IMR-90 (cell line): ENCODE measurements around the gene PRMT7. TPM values are rescaled to one million over a fixed set of nuclear protein-coding genes. Genes with fewer than 3 reads are reported as not detected.

ENCODE experiments used
- ATAC-seq: fragments of 200-7000 bp; cut with Tn5 transposase; 2 replicates; pipeline ENCODE4 v1.9.1; 2020; ENCODE audit warnings: low read depth, mild to moderate bottlenecking, moderate library complexity
- BruUV-seq: library from RNA; stranded (reverse); fragments of 400-500 nt; replicated peaks from 2 replicates; lab custom pipeline; 2021; lab: Mats Ljungman, UMichigan
- CTCF ChIA-PET: fragments of 300-600 bp; formaldehyde crosslinking; extraction: SDS; loops from one replicate; lab custom pipeline; 2021; ENCODE audit warnings: antibody characterized with exemption; lab: Yijun Ruan, JAX
- POLR2A ChIA-PET: fragments of 300-600 bp; sonication (Branson Sonifier 250); formaldehyde crosslinking; loops from one replicate; lab custom pipeline; 2022; ENCODE audit warnings: antibody characterized with exemption; ENCODE audit not compliant: unreplicated experiment; lab: Charles Lee
- DNase-seq: peaks from one replicate; pipeline ENCODE4 v3.0.0; 2013
- H2AFZ ChIP-seq: replicated peaks from 2 replicates; pipeline ENCODE3; 2013; ENCODE audit warnings: low read length, mild to moderate bottlenecking; ENCODE audit not compliant: poor library complexity
- H2AK5ac ChIP-seq: 2 replicates; pipeline ENCODE4 v1.6.1; 2013; ENCODE audit warnings: low read depth, low read length, inconsistent platforms
- H2AK9ac ChIP-seq: replicated peaks from 2 replicates; pipeline ENCODE3; 2013; ENCODE audit warnings: mild to moderate bottlenecking, low read depth, low read length, moderate library complexity; ENCODE audit not compliant: poor library complexity
- H2BK120ac ChIP-seq: 2 replicates; pipeline ENCODE4 v1.6.1; 2013; ENCODE audit warnings: low read depth, low read length, inconsistent platforms
- H2BK15ac ChIP-seq: 3 replicates; pipeline ENCODE4 v1.6.1; 2013; ENCODE audit warnings: low read depth, low read length, inconsistent platforms
- H2BK20ac ChIP-seq: 2 replicates; pipeline ENCODE4 v1.6.1; 2013; ENCODE audit warnings: low read depth, mild to moderate bottlenecking, inconsistent platforms, low read length, moderate library complexity
- H2BK5ac ChIP-seq: 2 replicates; pipeline ENCODE4 v1.6.1; 2013; ENCODE audit warnings: mild to moderate bottlenecking, low read depth, low read length, inconsistent platforms; ENCODE audit not compliant: poor library complexity, severe bottlenecking
- H3K14ac ChIP-seq: replicated peaks from 2 replicates; pipeline ENCODE4 v1.6.1; 2013; ENCODE audit warnings: low read depth, low read length, inconsistent platforms
- H3K18ac ChIP-seq: 2 replicates; pipeline ENCODE4 v1.6.1; 2013; ENCODE audit warnings: low read depth, low read length, control low read depth
- H3K23ac ChIP-seq: 2 replicates; pipeline ENCODE4 v1.6.1; 2013; ENCODE audit warnings: low read depth, low read length, inconsistent platforms
- H3K27ac ChIP-seq: 2 replicates; pipeline ENCODE4 v1.5.1; 2013; ENCODE audit warnings: mild to moderate bottlenecking, control low read depth, low read length; ENCODE audit not compliant: insufficient read depth
- H3K27me3 ChIP-seq: 2 replicates; pipeline ENCODE4 v1.6.1; 2013; ENCODE audit warnings: low read length; ENCODE audit not compliant: control insufficient read depth, insufficient read depth
- H3K36me3 ChIP-seq: 2 replicates; pipeline ENCODE4 v1.6.1; 2013; ENCODE audit warnings: low read length, mixed read lengths; ENCODE audit not compliant: control insufficient read depth, insufficient read depth
- H3K4ac ChIP-seq: 2 replicates; pipeline ENCODE4 v1.6.1; 2013; ENCODE audit warnings: low read depth, low read length, inconsistent platforms
- H3K4me1 ChIP-seq: 2 replicates; pipeline ENCODE4 v1.6.1; 2013; ENCODE audit warnings: low read length, mixed read lengths; ENCODE audit not compliant: control insufficient read depth, insufficient read depth
- H3K4me2 ChIP-seq: 2 replicates; pipeline ENCODE4 v1.6.1; 2013; ENCODE audit warnings: low read depth, mild to moderate bottlenecking, control low read depth, low read length, moderate library complexity
- H3K4me3 ChIP-seq: 2 replicates; pipeline ENCODE4 v1.5.1; 2013; ENCODE audit warnings: low read depth, mild to moderate bottlenecking, control low read depth, low read length, moderate library complexity; ENCODE audit not compliant: insufficient read depth
- H3K56ac ChIP-seq: 2 replicates; pipeline ENCODE4 v1.6.1; 2013; ENCODE audit warnings: low read length, inconsistent platforms; ENCODE audit not compliant: insufficient read depth; ENCODE audit errors: extremely low read depth
- H3K79me1 ChIP-seq, 2 experiments: 2 replicates each; pipeline ENCODE4 v1.6.1; 2013; ENCODE audit warnings: low read length in 2 of 2, inconsistent platforms in 1 of 2, low read depth in 1 of 2
- H3K9ac ChIP-seq: 2 replicates; pipeline ENCODE4 v1.6.1; 2013; ENCODE audit warnings: low read depth, low read length, control low read depth
- H3K9me1 ChIP-seq: 2 replicates; pipeline ENCODE4 v1.6.1; 2013; ENCODE audit warnings: low read length, inconsistent platforms; ENCODE audit not compliant: insufficient read depth
- H3K9me3 ChIP-seq: 2 replicates; pipeline ENCODE4 v1.6.1; 2013; ENCODE audit warnings: low read length; ENCODE audit not compliant: control insufficient read depth, insufficient read depth
- H4K20me1 ChIP-seq: 2 replicates; pipeline ENCODE4 v1.6.1; 2013; ENCODE audit warnings: low read length, inconsistent platforms; ENCODE audit not compliant: insufficient read depth
- H4K5ac ChIP-seq: 2 replicates; pipeline ENCODE4 v1.6.1; 2013; ENCODE audit warnings: mild to moderate bottlenecking, low read depth, low read length, control low read depth
- H4K8ac ChIP-seq, 2 experiments: 2 replicates each; pipeline ENCODE4 v1.6.1; 2013; ENCODE audit warnings: low read depth in 2 of 2, low read length in 2 of 2, control low read depth in 1 of 2, inconsistent platforms in 1 of 2
- H4K91ac ChIP-seq: 2 replicates; pipeline ENCODE4 v1.6.1; 2013; ENCODE audit warnings: low read depth, low read length, inconsistent platforms; ENCODE audit not compliant: insufficient read depth
- MAFK ChIP-seq: IDR thresholded peaks from 2 replicates; pipeline ENCODE4 v1.6.1; 2012; ENCODE audit warnings: low read depth, low read length, improper control_type of control experiment
- POLR2A ChIP-seq: IDR thresholded peaks from 2 replicates; pipeline ENCODE4 v1.6.1; 2012; ENCODE audit warnings: mild to moderate bottlenecking, low read depth, low read length
- RAD21 ChIP-seq: IDR thresholded peaks from 2 replicates; pipeline ENCODE4 v1.6.1; 2012; ENCODE audit warnings: low read length, improper control_type of control experiment
- WGBS, 2 experiments: methylation state at CpG; one replicate each; pipeline versions ENCODE4 v1.1.5 to v1.1.7; 2013; ENCODE audit warnings: missing lambda C conversion rate in 2 of 2; ENCODE audit not compliant: insufficient read length in 1 of 2; ENCODE audit errors: extremely low coverage in 2 of 2; 5-methylcytosine and 5-hydroxymethylcytosine counted together
- dilution Hi-C: fragments of 300-500 bp; cut with HindIII; formaldehyde crosslinking; loops from one replicate; pipeline ENCODE4 v1.14.3; 2018; ENCODE audit warnings: low sequenced_read_pairs; ENCODE audit not compliant: unreplicated experiment
- in situ Hi-C: fragments of 300-500 bp; cut with MboI; formaldehyde crosslinking; loops from 3 replicates; pipeline ENCODE4 v1.14.3; 2019; ENCODE audit warnings: low sequenced_read_pairs, inconsistent platforms, mixed read lengths
- intact Hi-C: fragments of 100-400 bp; cut with micrococcal nuclease; formaldehyde crosslinking; loops from 2 replicates; pipeline ENCODE4 v1.10.0; 2022
- polyA plus RNA-seq, 3 experiments: library from polyadenylated mRNA; depleted of rRNA; stranded (reverse); fragments of >200 nt; gene quantifications; 2 replicates each; pipeline ENCODE4 v1.2.3, GENCODE V29; 2012; ENCODE audit warnings: low replicate concordance in 1 of 3
- total RNA-seq: library from RNA; depleted of rRNA; stranded (reverse); fragments of >200 nt; gene quantifications from 2 replicates; pipeline ENCODE4 v1.2.3, GENCODE V29; 2012
- TF ChIP-seq, protein P1 (sequence below): fragments of 150-350 bp; IDR thresholded peaks from 2 replicates; pipeline ENCODE4 v1.6.1; 2016; ENCODE audit warnings: low read depth, mild to moderate bottlenecking, low read length, moderate library complexity, borderline replicate concordance
- TF ChIP-seq, protein P2 (sequence below): conservative IDR thresholded peaks from 2 replicates; pipeline ENCODE4 v1.5.1; 2012; ENCODE audit warnings: mild to moderate bottlenecking, low read depth, low read length, improper control_type of control experiment

The PRMT7 gene
- total and polyA plus RNA-seq, 2 of the 4 experiments (the other 2 are of a cell fraction): 63.1 to 68.6 TPM

DNA sequence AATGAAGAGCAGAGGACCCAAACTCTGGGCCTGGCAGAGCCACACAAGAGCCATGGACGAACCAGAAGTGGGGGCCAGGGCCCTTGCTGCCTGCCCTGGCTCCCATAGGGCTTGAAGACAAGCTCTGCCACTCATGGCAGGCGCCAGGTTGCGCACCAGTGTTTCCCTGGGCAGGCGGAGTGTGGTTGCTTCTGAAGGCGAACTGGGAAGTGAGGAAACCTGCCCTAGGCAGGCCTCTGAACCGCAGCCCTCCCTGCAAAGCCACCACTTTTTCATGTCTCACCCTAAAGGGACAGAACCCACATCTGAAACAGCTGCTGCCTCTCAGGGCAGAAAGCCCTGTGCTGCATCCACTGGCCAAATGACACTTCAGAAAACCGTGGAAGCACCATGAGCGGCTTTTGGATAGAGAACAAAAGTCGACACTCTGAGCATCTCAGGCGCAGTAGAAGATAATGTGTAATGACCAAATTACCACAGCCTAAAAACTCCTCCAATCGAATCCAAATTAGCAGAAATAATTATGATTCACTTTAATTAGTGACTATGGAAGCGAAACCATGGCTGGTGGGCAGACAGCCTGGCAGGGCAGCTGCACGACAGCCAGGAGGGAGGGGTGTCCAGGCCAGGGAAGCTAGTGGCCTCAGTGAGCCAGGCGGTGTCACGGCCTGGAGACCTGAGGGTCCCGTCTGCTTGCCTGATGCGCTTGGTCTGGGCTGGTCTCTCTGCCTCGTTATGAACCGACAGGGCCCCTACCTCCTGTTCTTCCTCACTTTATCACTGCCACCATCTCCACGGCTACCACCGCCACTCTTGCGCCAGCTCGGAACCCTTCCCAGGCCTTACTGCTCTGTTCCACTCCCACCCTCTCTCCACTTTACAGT, 59.1 kb downstream of the PRMT7 start:
- Histone ChIP-seq H2AK9ac (no peak overlapping the region), H3K4ac (no peak overlapping the region), H4K20me1 (no peaks in the 10 kb centered on the region), H4K8ac (no peak overlapping the region), H3K9me1 (no peaks in the 10 kb centered on the region), H3K18ac (no peak overlapping the region), H3K56ac (no peak overlapping the region; the same call in 1 of the 2 replicates), H3K79me1 (no peaks in the 10 kb centered on the region), H2BK120ac (no peak overlapping the region), H2AK5ac (no peak overlapping the region), H3K4me1 (no peaks in the 10 kb centered on the region), H3K4me2 (no peak overlapping the region), H3K23ac (no peak overlapping the region), H4K91ac (no peak overlapping the region), H3K27me3 (peaks cover 30% of the 10 kb centered on the region), H2BK15ac (no peak overlapping the region), H3K9me3 (no peaks in the 10 kb centered on the region), H2BK5ac (no peak overlapping the region), H2AFZ (no peak overlapping the region), H4K5ac (no peak overlapping the region), H2BK20ac (no peak overlapping the region), H3K27ac (no peak overlapping the region), H3K4me3 (no peak overlapping the region), H3K36me3 (no peaks in the 10 kb centered on the region), H3K14ac (no peak overlapping the region), H3K9ac (no peak overlapping the region)
- dilution Hi-C loops (no loop called here), in situ Hi-C loops (no loop called here), intact Hi-C loops (no loop called here)
- BruUV-seq: no TSS peak
- 60% methylated on average over 4 of the region's 23 CpGs; no CpG with 5 or more reads in 1 of the 2 experiments for WGBS, 2 experiments
- CTCF ChIA-PET: no interaction called here
- TF ChIP-seq RAD21 (no peak), MAFK (no peak), POLR2A (no peak)
- TF ChIP-seq, protein P1, sequence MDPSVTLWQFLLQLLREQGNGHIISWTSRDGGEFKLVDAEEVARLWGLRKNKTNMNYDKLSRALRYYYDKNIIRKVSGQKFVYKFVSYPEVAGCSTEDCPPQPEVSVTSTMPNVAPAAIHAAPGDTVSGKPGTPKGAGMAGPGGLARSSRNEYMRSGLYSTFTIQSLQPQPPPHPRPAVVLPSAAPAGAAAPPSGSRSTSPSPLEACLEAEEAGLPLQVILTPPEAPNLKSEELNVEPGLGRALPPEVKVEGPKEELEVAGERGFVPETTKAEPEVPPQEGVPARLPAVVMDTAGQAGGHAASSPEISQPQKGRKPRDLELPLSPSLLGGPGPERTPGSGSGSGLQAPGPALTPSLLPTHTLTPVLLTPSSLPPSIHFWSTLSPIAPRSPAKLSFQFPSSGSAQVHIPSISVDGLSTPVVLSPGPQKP: no peak
- TF ChIP-seq, protein P2, sequence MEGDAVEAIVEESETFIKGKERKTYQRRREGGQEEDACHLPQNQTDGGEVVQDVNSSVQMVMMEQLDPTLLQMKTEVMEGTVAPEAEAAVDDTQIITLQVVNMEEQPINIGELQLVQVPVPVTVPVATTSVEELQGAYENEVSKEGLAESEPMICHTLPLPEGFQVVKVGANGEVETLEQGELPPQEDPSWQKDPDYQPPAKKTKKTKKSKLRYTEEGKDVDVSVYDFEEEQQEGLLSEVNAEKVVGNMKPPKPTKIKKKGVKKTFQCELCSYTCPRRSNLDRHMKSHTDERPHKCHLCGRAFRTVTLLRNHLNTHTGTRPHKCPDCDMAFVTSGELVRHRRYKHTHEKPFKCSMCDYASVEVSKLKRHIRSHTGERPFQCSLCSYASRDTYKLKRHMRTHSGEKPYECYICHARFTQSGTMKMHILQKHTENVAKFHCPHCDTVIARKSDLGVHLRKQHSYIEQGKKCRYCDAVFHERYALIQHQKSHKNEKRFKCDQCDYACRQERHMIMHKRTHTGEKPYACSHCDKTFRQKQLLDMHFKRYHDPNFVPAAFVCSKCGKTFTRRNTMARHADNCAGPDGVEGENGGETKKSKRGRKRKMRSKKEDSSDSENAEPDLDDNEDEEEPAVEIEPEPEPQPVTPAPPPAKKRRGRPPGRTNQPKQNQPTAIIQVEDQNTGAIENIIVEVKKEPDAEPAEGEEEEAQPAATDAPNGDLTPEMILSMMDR: no peak
- POLR2A ChIA-PET: no interaction called here
- no peak for ATAC-seq
- DNase-seq: no peak
